ENCODE results near the gene THEMIS2.

THEMIS2 gene

DNA sequence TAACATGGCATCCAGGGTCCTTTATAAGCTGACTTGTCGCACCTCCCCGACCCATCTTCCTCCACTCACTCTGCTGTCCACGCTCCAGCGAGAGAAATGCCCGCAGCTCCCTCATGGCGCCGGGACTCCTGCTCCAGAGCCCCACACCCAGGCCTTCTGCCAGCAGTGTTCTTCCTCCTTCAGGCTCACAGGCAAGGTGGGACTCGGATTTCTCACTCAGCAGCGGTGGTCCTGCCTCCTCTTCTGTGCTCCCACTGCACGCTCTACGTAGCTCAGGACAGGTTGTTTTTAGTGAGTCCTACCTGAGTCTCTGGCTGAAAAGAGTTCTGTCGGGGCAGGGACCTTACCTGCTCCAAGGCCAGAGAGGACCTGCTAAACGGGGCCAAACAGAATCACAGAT, 11.2 kb downstream of the THEMIS2 start:
- DNase-seq (ENCODE audit: low read depth in 1 of 2, low spot score in 1 of 2), result no peak
- peak overlapping the region; percentile 96 for H3K27ac ChIP-seq (replicated peaks)
- no peak overlapping the region for H3K4me3 ChIP-seq (replicated peaks; ENCODE audit: insufficient read depth, low read length)
- H3K27me3 ChIP-seq (ENCODE audit: insufficient read depth, poor library complexity, severe bottlenecking), result no peaks in the 10 kb centered on the region
- TF ChIP-seq SPI1 (IDR thresholded peaks at IDR 0.05; ENCODE audit: borderline replicate concordance, low read depth) (no peak), GABPA (IDR thresholded peaks at IDR 0.05; ENCODE audit: low read depth) (no peak), POLR2AphosphoS5 (IDR thresholded peaks at IDR 0.05; ENCODE audit: low read depth) (no peak)
- TF ChIP-seq, protein P1, sequence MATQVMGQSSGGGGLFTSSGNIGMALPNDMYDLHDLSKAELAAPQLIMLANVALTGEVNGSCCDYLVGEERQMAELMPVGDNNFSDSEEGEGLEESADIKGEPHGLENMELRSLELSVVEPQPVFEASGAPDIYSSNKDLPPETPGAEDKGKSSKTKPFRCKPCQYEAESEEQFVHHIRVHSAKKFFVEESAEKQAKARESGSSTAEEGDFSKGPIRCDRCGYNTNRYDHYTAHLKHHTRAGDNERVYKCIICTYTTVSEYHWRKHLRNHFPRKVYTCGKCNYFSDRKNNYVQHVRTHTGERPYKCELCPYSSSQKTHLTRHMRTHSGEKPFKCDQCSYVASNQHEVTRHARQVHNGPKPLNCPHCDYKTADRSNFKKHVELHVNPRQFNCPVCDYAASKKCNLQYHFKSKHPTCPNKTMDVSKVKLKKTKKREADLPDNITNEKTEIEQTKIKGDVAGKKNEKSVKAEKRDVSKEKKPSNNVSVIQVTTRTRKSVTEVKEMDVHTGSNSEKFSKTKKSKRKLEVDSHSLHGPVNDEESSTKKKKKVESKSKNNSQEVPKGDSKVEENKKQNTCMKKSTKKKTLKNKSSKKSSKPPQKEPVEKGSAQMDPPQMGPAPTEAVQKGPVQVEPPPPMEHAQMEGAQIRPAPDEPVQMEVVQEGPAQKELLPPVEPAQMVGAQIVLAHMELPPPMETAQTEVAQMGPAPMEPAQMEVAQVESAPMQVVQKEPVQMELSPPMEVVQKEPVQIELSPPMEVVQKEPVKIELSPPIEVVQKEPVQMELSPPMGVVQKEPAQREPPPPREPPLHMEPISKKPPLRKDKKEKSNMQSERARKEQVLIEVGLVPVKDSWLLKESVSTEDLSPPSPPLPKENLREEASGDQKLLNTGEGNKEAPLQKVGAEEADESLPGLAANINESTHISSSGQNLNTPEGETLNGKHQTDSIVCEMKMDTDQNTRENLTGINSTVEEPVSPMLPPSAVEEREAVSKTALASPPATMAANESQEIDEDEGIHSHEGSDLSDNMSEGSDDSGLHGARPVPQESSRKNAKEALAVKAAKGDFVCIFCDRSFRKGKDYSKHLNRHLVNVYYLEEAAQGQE (IDR thresholded peaks at IDR 0.05; ENCODE audit: insufficient replicate concordance, low read depth), result no peak
- TF ChIP-seq, protein P2, sequence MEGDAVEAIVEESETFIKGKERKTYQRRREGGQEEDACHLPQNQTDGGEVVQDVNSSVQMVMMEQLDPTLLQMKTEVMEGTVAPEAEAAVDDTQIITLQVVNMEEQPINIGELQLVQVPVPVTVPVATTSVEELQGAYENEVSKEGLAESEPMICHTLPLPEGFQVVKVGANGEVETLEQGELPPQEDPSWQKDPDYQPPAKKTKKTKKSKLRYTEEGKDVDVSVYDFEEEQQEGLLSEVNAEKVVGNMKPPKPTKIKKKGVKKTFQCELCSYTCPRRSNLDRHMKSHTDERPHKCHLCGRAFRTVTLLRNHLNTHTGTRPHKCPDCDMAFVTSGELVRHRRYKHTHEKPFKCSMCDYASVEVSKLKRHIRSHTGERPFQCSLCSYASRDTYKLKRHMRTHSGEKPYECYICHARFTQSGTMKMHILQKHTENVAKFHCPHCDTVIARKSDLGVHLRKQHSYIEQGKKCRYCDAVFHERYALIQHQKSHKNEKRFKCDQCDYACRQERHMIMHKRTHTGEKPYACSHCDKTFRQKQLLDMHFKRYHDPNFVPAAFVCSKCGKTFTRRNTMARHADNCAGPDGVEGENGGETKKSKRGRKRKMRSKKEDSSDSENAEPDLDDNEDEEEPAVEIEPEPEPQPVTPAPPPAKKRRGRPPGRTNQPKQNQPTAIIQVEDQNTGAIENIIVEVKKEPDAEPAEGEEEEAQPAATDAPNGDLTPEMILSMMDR (IDR thresholded peaks at IDR 0.05; ENCODE audit: insufficient read depth, low read length), result no peak

DNA sequence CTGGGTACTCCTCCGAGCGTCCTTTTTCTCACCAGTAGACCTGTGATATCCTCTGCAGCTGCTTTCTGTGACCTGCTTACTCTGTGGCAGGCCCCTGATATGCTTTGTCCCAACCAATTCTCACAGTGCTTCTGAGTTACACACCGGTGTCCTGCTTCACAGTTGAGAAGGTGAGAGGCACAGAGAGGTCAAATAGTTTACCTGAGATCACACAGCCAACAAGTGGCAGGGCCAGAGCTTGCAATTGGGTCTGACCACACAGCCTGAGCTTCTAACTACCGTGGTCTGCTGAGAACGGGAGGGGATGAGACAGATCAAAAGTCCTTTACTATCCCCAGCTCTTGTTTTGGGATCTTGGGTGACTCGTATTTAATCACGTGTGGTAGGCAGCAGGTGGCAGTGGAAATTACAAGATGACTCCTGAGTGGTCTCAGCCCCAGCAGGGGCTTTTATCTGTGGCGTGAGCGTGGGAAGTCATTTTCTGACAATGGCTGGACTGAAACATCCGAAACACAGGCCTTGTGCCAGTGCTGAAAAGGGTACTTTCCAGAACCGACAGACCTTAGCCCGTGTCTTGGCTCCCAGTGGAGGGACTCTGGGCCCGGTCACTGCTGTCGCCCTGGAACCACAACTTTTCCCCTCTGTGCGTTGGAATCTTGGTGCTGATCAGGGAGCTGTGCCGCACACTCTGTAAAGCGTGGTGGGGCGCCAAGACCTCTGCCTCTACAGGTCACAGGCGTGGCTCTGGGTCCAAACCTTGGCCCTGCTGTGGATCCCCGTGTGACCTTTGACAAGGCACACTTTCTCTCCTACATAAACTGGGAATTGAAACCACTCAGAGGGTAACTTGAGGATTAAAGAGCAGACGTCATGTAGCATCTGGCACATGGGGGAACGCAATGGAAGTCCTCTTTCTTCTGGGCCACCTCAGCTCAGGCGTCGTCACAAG, 11.9 kb downstream of the THEMIS2 start:
- peak overlapping the region; percentile 96 for H3K27ac ChIP-seq (replicated peaks)
- TF ChIP-seq SPI1 (IDR thresholded peaks at IDR 0.05; ENCODE audit: borderline replicate concordance, low read depth) (no peak), GABPA (IDR thresholded peaks at IDR 0.05; ENCODE audit: low read depth) (no peak), POLR2AphosphoS5 (IDR thresholded peaks at IDR 0.05; ENCODE audit: low read depth) (no peak)
- TF ChIP-seq, protein P2 (IDR thresholded peaks at IDR 0.05; ENCODE audit: insufficient read depth, low read length), result no peak
- TF ChIP-seq, protein P1 (IDR thresholded peaks at IDR 0.05; ENCODE audit: insufficient replicate concordance, low read depth), result no peak
- H3K4me3 ChIP-seq (replicated peaks; ENCODE audit: insufficient read depth, low read length), result no peak overlapping the region
- H3K27me3 ChIP-seq (ENCODE audit: insufficient read depth, poor library complexity, severe bottlenecking), result no peaks in the 10 kb centered on the region
- DNase-seq (ENCODE audit: low read depth in 1 of 2, low spot score in 1 of 2), result no peak

DNA sequence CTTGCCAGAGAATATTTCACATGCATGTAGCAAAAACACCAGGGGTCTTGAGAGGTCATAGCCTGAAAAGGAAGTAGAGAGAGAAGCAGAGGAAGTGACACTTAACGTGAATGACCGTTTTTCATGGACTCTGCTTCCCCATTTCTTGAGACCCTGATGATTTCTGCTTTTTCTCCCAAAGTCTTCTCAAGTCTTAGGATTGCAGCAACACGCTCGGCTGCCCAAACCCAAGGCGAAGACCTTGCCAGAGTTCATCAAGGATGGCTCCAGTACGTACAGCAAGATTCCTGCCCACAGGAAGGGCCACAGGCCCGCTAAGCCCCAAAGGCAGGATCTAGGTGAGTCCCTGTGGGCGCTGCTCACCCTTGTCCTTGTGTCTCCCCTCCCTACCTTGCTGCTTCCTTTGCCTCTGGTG, 12.8 kb downstream of the THEMIS2 start:
- DNase-seq (ENCODE audit: low read depth in 1 of 2, low spot score in 1 of 2), result peak; percentile 63 to 88
- TF ChIP-seq POLR2AphosphoS5 (IDR thresholded peaks at IDR 0.05; ENCODE audit: low read depth), result no peak
- 0 out of 2 replicates have a peak, but pooled peaks have one; percentile 33 for TF ChIP-seq GABPA (IDR thresholded peaks at IDR 0.05; ENCODE audit: low read depth)
- peak; percentile 98 for TF ChIP-seq SPI1 (IDR thresholded peaks at IDR 0.05; ENCODE audit: borderline replicate concordance, low read depth)
- peak overlapping the region; percentile 96 for H3K27ac ChIP-seq (replicated peaks)
- H3K27me3 ChIP-seq (ENCODE audit: insufficient read depth, poor library complexity, severe bottlenecking), result no peaks in the 10 kb centered on the region
- peak overlapping the region; percentile 5; the same call in 1 of the 2 replicates for H3K4me3 ChIP-seq (replicated peaks; ENCODE audit: insufficient read depth, low read length)

DNA sequence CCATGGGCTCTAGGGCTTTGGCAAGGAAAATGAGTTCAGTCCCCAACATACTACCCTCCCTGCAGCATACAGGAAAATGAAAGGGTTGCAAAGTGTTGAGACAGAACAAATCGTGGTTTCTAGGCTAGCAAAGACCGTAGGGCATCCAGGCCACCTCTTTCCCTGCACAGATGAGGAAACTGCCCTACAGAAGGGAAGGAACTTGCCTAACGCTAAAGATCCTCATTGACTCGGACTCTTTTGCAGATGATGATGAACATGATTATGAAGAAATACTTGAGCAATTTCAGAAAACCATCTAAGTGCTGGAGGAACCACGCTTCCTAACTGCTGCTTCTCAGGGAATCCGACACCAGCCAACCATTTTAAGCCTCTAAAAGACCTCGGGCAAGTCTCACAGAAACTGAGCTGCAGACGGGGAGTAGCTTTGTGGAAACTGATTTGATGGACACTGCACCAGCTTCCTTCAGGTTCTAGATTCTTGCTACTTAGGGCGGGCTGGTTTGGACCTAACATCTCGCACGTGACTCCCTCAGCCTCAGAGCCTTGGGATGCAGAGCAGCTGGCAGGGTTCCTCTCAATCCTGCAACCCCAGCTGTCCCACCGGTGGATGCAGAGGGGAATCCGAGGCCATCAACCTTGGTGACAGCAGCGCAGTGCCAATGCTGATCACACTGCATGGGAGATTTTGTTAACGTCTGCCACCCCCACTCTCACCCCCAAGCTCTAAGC, 13.4 kb downstream of the THEMIS2 start:
- TF ChIP-seq GABPA (IDR thresholded peaks at IDR 0.05; ENCODE audit: low read depth) (no peak), SPI1 (IDR thresholded peaks at IDR 0.05; ENCODE audit: borderline replicate concordance, low read depth) (peak; percentile 69; the same call in 1 of the 2 replicates), POLR2AphosphoS5 (IDR thresholded peaks at IDR 0.05; ENCODE audit: low read depth) (peak; percentile 89)
- H3K27me3 ChIP-seq (ENCODE audit: insufficient read depth, poor library complexity, severe bottlenecking), result no peaks in the 10 kb centered on the region
- peak overlapping the region; percentile 35 for H3K4me3 ChIP-seq (replicated peaks; ENCODE audit: insufficient read depth, low read length)
- DNase-seq (ENCODE audit: low read depth in 1 of 2, low spot score in 1 of 2), result peak; percentile 94 to 96
- H3K27ac ChIP-seq (replicated peaks), result peak overlapping the region; percentile 96

All from HL-60 (cell line).